Spinal cord (tissue), 10 donors: ENCODE measurements around the gene SUPT6H. TPM values are rescaled to one million over a fixed set of nuclear protein-coding genes. Genes with fewer than 3 reads are reported as not detected.

Experiments
- DNase-seq, 6 donors: peaks; one replicate each; pipeline versions ENCODE4 v3.0.0 to v3.0.0-alpha.2; 2013 to 2015; ENCODE audit warnings: low spot score in 6 of 6, low read depth in 4 of 6
- H3K27ac ChIP-seq: one replicate; pipeline ENCODE4 v1.5.1; 2013; ENCODE audit warnings: low read depth, low read length, control low read depth
- H3K27me3 ChIP-seq: one replicate; pipeline ENCODE4 v1.6.1; 2013; ENCODE audit warnings: low read length; ENCODE audit not compliant: control insufficient read depth, insufficient read depth
- H3K36me3 ChIP-seq: one replicate; pipeline ENCODE4 v1.6.1; 2013; ENCODE audit warnings: low read length; ENCODE audit not compliant: control insufficient read depth, insufficient read depth
- H3K4me1 ChIP-seq: one replicate; pipeline ENCODE4 v1.6.1; 2013; ENCODE audit warnings: low read length; ENCODE audit not compliant: control insufficient read depth, insufficient read depth
- H3K4me3 ChIP-seq: one replicate; pipeline ENCODE4 v1.5.1; 2013; ENCODE audit warnings: low read depth, low read length, control low read depth
- H3K9me3 ChIP-seq: one replicate; pipeline ENCODE4 v1.6.1; 2013; ENCODE audit warnings: low read length; ENCODE audit not compliant: control insufficient read depth, insufficient read depth
- WGBS: methylation state at CpG from one replicate; pipeline ENCODE4 v1.1.5; 2013; ENCODE audit warnings: missing lambda C conversion rate; ENCODE audit not compliant: insufficient coverage; 5-methylcytosine and 5-hydroxymethylcytosine counted together
- polyA plus RNA-seq, 2 donors: library from polyadenylated mRNA; unstranded; fragments of 120-200 nt; gene quantifications; one replicate each; pipeline ENCODE4 v1.2.1, GENCODE V29; 2013; ENCODE audit not compliant: insufficient read length in 2 of 2
- total RNA-seq, 2 donors: library from RNA; depleted of rRNA in 1 of 2; stranded (reverse); fragments of 120-200 nt in 1 of 2; fragments of >200 nt in 1 of 2; gene quantifications; one replicate each; pipeline versions ENCODE4 v1.2.3 to v1.2.4, GENCODE V29; 2013 to 2014
- donor health status: healthy.

Gene SUPT6H
- total and polyA plus RNA-seq, 4 donors, result 46.8 to 63.7 (median 53.9) TPM

DNA sequence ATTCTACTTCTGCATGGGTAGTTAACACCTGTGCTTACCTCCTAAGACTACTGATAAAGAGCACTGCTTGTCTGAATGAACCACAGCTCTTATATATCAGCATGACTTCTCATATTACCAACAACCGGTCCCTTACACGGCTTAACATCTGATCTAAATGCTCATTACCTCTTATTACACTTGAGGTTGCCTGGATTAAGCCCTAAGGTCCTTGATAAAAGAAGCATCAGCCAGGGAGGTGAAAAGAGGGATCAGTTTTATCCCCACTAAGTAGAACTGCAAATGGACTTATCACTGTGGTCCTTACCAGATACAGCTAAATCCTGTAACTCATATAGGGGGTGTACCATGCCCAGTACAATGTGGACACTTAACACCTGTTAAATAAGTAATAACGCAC is 39.8 kb upstream of the SUPT6H start:
- Histone ChIP-seq H3K27ac (no peak overlapping the region), H3K27me3 (no peaks in the 10 kb centered on the region), H3K9me3 (no peaks in the 10 kb centered on the region), H3K4me1 (no peaks in the 10 kb centered on the region), H3K4me3 (no peak overlapping the region), H3K36me3 (peaks cover 66% of the 10 kb centered on the region)
- WGBS, result 100% methylated on average over 1 of the region's 3 CpGs
- no peak for DNase-seq

DNA sequence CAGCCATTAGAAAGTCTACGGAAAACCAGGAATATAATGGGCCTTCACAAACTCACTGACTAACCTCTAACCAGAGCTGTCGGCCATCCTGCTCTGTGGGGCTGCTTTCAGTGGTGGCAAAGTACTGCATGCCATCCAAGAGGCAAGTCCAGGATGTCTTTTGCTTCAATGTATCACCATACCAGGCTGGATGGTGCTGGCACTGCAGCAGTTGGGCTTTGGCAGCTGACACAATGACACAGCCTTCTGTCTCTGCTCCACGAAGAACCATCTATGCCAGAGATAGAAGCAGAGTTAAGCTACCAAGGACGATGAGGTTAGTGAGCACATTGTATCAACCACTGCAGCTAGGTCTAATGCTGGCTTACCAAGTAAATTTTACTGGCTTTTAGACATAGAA is 38.3 kb upstream of the SUPT6H start:
- Histone ChIP-seq H3K27me3 (no peaks in the 10 kb centered on the region), H3K4me1 (no peaks in the 10 kb centered on the region), H3K4me3 (no peak overlapping the region), H3K36me3 (peaks cover 67% of the 10 kb centered on the region), H3K27ac (no peak overlapping the region), H3K9me3 (no peaks in the 10 kb centered on the region)
- no peak for DNase-seq
- WGBS, result 89% methylated on average over 3 of the region's 4 CpGs

DNA sequence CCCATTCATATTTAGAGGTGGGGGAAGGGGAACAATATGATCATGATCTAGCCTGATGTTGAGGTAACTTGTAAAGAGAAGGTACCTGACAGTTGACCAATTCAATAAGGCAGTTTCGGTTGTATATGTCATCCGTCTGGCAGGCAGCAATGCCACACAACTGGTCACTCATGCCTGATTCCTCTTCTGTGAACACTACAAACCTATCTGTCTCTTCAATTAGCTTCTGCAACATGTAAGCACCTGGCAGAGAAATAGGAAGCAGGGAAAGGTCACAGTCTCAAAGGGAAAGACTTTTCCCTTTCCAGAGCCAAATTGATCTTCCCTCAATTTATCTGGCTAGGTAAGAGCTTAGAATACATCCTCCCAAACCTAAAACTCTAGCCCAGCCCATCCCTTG is 37.9 kb upstream of the SUPT6H start:
- no CpG with 5 or more reads among the region's 2 CpGs for WGBS
- Histone ChIP-seq H3K36me3 (peaks cover 65% of the 10 kb centered on the region), H3K27ac (no peak overlapping the region)

DNA sequence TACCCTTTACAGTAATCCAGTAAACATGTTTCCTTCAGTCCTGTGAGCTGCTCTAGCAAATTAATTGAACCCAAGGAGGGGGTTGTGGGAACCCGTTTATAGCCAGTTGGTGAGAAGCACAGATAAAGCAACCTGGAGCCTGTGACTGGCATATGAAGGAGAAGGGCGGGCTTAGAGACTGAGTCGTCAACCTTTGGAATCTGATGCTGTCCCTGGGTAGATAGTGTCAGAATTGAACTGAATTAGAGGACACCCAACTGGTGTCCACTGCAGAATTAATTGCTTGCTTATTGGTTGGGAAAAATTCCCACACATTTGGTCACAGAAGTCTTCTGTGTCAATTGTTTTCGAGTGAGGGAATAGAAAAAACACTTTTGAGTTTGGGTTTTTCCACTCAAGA is 35.2 kb upstream of the SUPT6H start:
- peaks cover 66% of the 10 kb centered on the region for H3K36me3 ChIP-seq
- H3K9me3 ChIP-seq, result no peaks in the 10 kb centered on the region
- no peak overlapping the region for H3K27ac ChIP-seq
- no peaks in the 10 kb centered on the region for H3K27me3 ChIP-seq
- 90% methylated on average over 3 of the region's 4 CpGs for WGBS
- no peaks in the 10 kb centered on the region for H3K4me1 ChIP-seq
- DNase-seq, result no peak
- no peak overlapping the region for H3K4me3 ChIP-seq

More for the DNA sequence above, 37.9 kb upstream of the SUPT6H start:
- DNase-seq, result no peak
- Histone ChIP-seq H3K4me1 (no peaks in the 10 kb centered on the region), H3K27me3 (no peaks in the 10 kb centered on the region), H3K4me3 (no peak overlapping the region), H3K9me3 (no peaks in the 10 kb centered on the region)

DNA sequence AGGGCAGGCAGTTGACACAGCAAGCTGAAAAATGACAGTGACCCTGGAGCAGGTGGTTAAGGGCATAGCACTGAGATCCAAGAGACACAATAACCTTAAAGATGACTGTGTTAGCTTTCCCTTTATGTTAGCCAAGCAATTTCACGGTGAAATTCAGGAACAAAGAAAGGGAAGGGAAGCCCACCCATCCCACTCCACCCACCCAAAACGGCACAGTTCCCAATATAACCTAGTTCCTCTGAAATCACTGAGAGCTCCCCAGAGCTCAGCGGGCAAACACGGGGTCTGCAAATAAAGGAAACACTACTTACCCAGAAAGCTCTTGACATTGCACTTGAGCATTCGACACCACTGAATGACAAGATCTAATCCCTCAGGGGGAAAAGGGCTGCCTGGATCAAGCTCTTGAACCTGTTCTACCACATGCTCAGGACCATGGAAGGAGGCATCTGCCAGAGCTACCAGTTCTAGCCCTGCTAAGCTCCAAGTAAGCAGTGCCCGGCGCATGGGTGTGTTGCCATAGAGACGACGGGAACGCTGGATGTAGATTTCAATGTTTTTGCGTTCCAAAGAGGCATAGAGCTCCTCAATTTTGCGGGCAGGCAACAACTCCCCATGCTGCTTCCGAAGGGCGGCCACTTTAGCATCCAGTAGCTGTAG is 27.7 kb upstream of the SUPT6H start:
- H3K9me3 ChIP-seq, result no peaks in the 10 kb centered on the region
- H3K4me1 ChIP-seq, result no peaks in the 10 kb centered on the region
- WGBS, result 79% methylated on average over 13 of the region's 14 CpGs
- no peak for DNase-seq
- H3K4me3 ChIP-seq, result no peak overlapping the region
- no peak overlapping the region for H3K27ac ChIP-seq
- H3K27me3 ChIP-seq, result no peaks in the 10 kb centered on the region
- peaks cover 80% of the 10 kb centered on the region for H3K36me3 ChIP-seq

DNA sequence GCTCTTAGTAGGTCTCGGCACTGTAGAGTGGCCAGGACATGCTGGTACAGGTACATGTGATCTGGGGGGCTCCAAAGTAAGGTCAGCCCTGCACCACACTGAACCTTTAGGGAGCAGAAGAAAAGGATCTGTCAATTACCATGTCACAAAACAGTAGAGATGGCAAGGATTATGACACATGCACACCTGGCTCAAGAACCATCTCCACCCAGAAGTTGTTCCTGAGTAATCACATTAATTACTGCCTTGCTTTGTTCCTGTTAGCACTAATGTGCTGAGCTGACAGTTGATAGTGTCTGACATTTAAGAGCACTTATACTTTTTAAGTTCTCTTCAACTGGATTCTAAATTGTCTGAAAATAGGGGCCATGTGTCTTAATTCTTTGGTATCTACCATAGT is 26.5 kb upstream of the SUPT6H start:
- DNase-seq, result no peak
- Histone ChIP-seq H3K9me3 (no peaks in the 10 kb centered on the region), H3K4me3 (no peak overlapping the region), H3K27me3 (no peaks in the 10 kb centered on the region), H3K27ac (no peak overlapping the region), H3K4me1 (no peaks in the 10 kb centered on the region), H3K36me3 (peaks cover 77% of the 10 kb centered on the region)
- no CpG with 5 or more reads among the region's 1 CpG for WGBS

DNA sequence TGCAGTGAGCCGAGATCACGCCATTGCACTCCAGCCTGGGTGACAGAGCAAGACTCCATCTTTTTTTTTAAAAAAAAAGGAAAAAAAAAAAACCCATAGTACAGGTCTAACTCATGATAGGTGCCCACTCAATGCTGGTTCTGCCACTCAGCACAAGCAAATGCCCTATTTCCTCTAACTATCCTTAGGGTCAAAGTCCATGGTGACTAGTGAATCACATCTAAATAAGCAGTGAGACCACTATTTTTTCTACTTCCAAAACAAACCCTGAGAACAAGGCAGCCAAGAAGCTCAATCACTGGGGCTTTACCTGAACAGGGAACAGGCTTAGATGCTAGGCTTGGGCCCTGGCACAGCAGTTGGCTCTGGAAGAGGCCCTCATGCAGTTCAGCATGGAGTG is 20.4 kb upstream of the SUPT6H start:
- Histone ChIP-seq H3K4me3 (no peak overlapping the region), H3K27ac (no peak overlapping the region), H3K4me1 (peaks cover 13% of the 10 kb centered on the region), H3K36me3 (peaks cover 48% of the 10 kb centered on the region), H3K9me3 (no peaks in the 10 kb centered on the region), H3K27me3 (no peaks in the 10 kb centered on the region)
- DNase-seq, result no peak
- WGBS, result 100% methylated on average over 2 of the region's 2 CpGs

DNA sequence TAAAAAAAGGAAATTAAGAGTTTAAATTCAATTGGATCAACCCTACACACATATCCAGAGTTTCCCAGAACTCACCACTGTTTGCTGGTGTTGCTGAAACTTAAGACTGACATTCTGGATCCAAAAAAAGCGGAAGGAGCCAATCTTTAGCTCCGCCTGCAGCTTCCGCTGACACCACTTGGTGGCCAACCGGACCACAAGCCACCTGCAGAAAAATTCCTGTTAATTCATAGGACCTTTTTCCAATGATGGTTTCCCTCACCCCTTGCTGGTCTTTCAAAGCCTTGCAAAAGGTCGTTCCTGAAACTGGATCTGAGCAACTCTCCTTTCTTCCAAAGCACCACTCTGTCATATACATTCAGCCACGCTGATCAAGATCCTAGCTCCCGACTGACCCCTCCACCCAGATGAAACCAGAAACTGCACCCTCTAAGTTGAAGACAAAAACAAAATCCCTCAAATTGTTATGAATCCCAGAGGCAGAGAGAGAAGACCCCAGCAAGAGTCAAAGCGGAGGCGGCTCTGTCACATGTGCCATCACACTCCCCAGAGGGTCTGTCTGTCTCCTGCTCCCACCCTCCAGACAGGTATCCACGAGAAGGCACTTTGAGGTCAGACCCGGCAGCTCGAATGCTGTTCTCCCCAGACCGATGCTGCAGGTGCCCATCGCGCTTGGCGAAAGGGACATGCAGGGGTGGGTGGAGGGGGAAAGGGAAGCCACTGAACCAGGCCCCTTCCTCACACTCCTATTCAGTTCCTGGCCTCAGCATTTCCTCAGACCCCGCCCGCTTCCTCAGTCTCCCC is 17.8 kb upstream of the SUPT6H start:
- H3K9me3 ChIP-seq, result no peaks in the 10 kb centered on the region
- H3K27ac ChIP-seq, result peak overlapping the region; percentile 83
- H3K36me3 ChIP-seq, result peaks cover 36% of the 10 kb centered on the region
- peaks cover 13% of the 10 kb centered on the region for H3K4me1 ChIP-seq
- no peaks in the 10 kb centered on the region for H3K27me3 ChIP-seq
- peak overlapping the region; percentile 78 for H3K4me3 ChIP-seq
- WGBS, result 0% methylated on average over 11 of the region's 18 CpGs
- DNase-seq, result peak in 4 of 6 donors; percentile 1 to 64 (median 34)

DNA sequence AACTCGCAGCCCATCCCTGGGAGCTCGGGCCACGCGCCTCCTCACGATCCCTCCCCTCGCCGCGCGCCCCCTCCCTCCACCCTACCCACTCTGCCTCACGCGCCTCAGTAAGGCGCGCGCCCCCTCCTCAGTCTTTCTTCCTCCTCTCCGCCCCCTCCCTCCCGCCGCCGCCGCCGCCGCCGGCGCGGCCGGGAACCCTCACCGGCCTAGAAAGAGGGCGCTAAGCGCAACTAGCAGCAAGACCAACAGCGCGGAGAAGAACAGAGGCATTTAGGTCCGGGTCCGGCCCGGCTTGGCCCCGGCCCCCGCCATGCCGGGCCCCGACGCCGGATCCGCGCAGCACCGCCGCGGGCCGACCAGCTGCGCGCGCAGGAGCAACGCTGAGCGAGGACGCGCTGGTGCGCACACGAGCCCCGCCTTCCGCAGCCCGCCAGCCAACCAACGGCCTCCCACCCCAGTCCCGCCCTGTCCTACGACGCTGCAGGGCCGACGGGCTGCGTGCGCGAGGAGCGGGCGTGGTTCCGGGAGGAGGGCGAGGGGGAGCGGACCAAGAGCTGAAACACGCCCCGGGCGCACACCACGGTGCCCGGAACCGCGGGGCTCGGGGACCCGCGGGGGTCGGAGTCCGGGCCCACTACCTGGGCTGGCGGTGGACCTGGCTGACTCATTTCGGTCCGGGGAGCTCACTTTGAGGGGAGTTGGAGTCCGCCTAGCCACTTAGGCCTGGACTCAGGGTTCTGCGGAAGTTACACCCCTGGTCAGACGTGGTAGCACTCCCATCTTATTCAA is 17.0 kb upstream of the SUPT6H start, which contains the start of gene BLTP2:
TSS of gene BLTP2 (minus strand) at position 372 of the 789 bp plus-strand sequence. CDS start at position 270, 102 bp downstream.
- peak; percentile 77 to 98 (median 90) for DNase-seq
- Histone ChIP-seq H3K9me3 (no peaks in the 10 kb centered on the region), H3K27me3 (no peaks in the 10 kb centered on the region), H3K27ac (peak within 1 kb of the TSS; percentile 95), H3K4me1 (peaks cover 13% of the 10 kb centered on the region), H3K36me3 (peaks cover 29% of the 10 kb centered on the region), H3K4me3 (peak within 1 kb of the TSS; percentile 78)
- under 1% methylated on average over 69 of the region's 89 CpGs for WGBS
